Measurements from ENCODE around the gene GPRC5C.

GRCh38 chr17:74461611-74462010, 29.7 kb downstream of the GPRC5C start:
- TF ChIP-seq POLR2A (IDR thresholded peaks at IDR 0.05; ENCODE audit: low read depth, low read length) = no peak
- TF ChIP-seq POLR2AphosphoS5 (IDR thresholded peaks at IDR 0.05; ENCODE audit: low read depth, low read length) = no peak
